ENCODE measurements around the gene MTUS2.

- TF ChIP-seq, protein P1, sequence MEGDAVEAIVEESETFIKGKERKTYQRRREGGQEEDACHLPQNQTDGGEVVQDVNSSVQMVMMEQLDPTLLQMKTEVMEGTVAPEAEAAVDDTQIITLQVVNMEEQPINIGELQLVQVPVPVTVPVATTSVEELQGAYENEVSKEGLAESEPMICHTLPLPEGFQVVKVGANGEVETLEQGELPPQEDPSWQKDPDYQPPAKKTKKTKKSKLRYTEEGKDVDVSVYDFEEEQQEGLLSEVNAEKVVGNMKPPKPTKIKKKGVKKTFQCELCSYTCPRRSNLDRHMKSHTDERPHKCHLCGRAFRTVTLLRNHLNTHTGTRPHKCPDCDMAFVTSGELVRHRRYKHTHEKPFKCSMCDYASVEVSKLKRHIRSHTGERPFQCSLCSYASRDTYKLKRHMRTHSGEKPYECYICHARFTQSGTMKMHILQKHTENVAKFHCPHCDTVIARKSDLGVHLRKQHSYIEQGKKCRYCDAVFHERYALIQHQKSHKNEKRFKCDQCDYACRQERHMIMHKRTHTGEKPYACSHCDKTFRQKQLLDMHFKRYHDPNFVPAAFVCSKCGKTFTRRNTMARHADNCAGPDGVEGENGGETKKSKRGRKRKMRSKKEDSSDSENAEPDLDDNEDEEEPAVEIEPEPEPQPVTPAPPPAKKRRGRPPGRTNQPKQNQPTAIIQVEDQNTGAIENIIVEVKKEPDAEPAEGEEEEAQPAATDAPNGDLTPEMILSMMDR (IDR thresholded peaks at IDR 0.05), result no peak
- TF ChIP-seq EZH2 (IDR thresholded peaks at IDR 0.05) (no peak), EZH2phosphoT487 (IDR thresholded peaks at IDR 0.05) (no peak)
These were observed 163.5 kb downstream of the MTUS2 start for GRCh38 chr13:28983641-28984040.

Measured in neural progenitor cell (in vitro differentiated cells).